Uterus (tissue), 4 donors: Measurements from ENCODE around the gene UCP2. TPM values are rescaled to one million over a fixed set of nuclear protein-coding genes. Genes with fewer than 3 reads are reported as not detected.
A peak's percentile ranks its signal among the peaks of the same experiment; 100 is the strongest.

Experiments used
- DNase-seq, 2 donors: peaks; one replicate each; pipeline ENCODE4 v3.0.0-alpha.2; 2019 to 2020
- H3K27ac ChIP-seq, 2 donors: fragments of 200-600 bp; sonication (generic); 1 replicate in 1 of 2; 2 replicates in 1 of 2; pipeline ENCODE4 v1.5.1; 2016 to 2018
- H3K27me3 ChIP-seq, 2 donors: fragments of 200-600 bp; sonication (generic); one replicate each; pipeline ENCODE4 v1.5.1; 2018 to 2019; ENCODE audit warnings: control low read depth in 1 of 2
- H3K36me3 ChIP-seq, 2 donors: fragments of 200-600 bp; sonication (generic); one replicate each; pipeline ENCODE4 v1.5.1; 2019; ENCODE audit warnings: control low read depth in 1 of 2
- H3K4me1 ChIP-seq, 2 donors: fragments of 200-600 bp; sonication (generic); one replicate each; pipeline ENCODE4 v1.5.1; 2018 to 2019; ENCODE audit warnings: control low read depth in 1 of 2
- H3K4me3 ChIP-seq, 2 donors: fragments of 200-600 bp; sonication (generic); 1 replicate in 1 of 2; 2 replicates in 1 of 2; pipeline ENCODE4 v1.5.1; 2018 to 2019; ENCODE audit warnings: mild to moderate bottlenecking in 1 of 2
- H3K9me3 ChIP-seq, 2 donors: fragments of 200-600 bp; sonication (generic); one replicate each; pipeline ENCODE4 v1.5.1; 2019; ENCODE audit warnings: control low read depth in 1 of 2
- POLR2A ChIP-seq, 2 donors: fragments of 450-650 bp; IDR thresholded peaks; one replicate each; pipeline ENCODE4 v1.6.1; 2016; ENCODE audit warnings: antibody characterized with exemption in 2 of 2, mild to moderate bottlenecking in 1 of 2, moderate library complexity in 1 of 2
- intact Hi-C: fragments of 100-400 bp; cut with DNase I; formaldehyde crosslinking; loops from one replicate; pipeline ENCODE4 v1.15.1; 2023; ENCODE audit warnings: low total_unique reads
- total RNA-seq, 4 donors: library from RNA; depleted of rRNA in 3 of 4; stranded (reverse); fragments of >200 nt in 3 of 4; gene quantifications; one replicate each; pipeline versions ENCODE4 v1.1.0 to v1.2.4, GENCODE V29; 2014 to 2023
- TF ChIP-seq, protein P1 (sequence below), 4 experiments: fragments of 200-600 bp in 2 of 4; fragments of 450-650 bp in 2 of 4; sonication (generic) in 2 of 4; IDR thresholded peaks; one replicate each; pipeline ENCODE4 v1.5.1; 2016 to 2019; ENCODE audit warnings: antibody characterized with exemption in 4 of 4, mild to moderate bottlenecking in 2 of 4, moderate library complexity in 1 of 4
- donor health status: DM: yes; HTN: yes; CAD: no.

UCP2 gene
- total RNA-seq, 4 donors from 2014 or later, result 10.8 to 64.7 (median 33.7) TPM; not detected in 1

DNA sequence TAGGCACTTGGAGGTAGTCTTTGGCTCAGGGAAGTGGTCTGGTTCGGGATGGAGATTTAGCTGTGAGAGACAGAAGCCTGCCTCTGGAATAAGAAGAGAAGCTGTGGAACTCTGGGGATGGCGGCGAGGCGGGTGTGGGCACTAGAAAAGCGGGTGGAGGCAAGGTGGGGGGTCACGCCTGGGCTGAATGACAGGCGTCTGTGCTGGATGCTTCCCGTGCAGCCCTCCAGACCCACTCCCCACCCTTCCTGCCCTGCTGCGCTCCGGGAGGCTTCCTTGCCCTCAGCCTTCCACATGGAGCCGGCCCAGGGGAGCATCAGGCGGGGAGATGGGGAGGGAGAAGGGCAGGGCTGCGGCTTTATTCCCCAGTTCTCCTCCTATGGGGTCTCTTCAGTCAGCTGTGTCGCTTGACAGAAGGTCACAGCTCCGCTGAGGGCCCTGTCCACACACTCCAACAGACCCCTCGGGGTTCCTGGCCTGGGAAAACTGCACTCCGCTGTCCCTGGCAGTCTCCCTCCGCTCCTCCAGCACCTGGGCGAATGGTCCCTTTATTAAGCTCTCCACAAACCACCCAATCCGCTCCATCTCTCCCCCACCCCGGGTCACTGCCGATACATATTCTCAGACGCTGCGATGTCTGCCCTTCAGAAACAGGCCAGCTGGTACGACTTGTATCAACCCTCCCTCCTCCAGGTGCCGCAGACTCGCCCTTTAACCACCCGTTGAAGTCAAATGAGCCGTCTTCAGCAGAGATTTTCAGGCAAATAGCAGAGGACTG lies 25.6 kb downstream of the UCP2 start:
- no peak overlapping the region for H3K4me3 ChIP-seq
- H3K27me3 ChIP-seq, result no peaks in the 10 kb centered on the region
- no peak overlapping the region for H3K27ac ChIP-seq
- intact Hi-C loops, result no loop called here
- no peak for DNase-seq
- no peaks in the 10 kb centered on the region for H3K36me3 ChIP-seq
- H3K4me1 ChIP-seq, result no peaks in the 10 kb centered on the region
- no peaks in the 10 kb centered on the region for H3K9me3 ChIP-seq
- TF ChIP-seq POLR2A (IDR thresholded peaks at IDR 0.05), result no peak
- TF ChIP-seq, protein P1, sequence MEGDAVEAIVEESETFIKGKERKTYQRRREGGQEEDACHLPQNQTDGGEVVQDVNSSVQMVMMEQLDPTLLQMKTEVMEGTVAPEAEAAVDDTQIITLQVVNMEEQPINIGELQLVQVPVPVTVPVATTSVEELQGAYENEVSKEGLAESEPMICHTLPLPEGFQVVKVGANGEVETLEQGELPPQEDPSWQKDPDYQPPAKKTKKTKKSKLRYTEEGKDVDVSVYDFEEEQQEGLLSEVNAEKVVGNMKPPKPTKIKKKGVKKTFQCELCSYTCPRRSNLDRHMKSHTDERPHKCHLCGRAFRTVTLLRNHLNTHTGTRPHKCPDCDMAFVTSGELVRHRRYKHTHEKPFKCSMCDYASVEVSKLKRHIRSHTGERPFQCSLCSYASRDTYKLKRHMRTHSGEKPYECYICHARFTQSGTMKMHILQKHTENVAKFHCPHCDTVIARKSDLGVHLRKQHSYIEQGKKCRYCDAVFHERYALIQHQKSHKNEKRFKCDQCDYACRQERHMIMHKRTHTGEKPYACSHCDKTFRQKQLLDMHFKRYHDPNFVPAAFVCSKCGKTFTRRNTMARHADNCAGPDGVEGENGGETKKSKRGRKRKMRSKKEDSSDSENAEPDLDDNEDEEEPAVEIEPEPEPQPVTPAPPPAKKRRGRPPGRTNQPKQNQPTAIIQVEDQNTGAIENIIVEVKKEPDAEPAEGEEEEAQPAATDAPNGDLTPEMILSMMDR (IDR thresholded peaks at IDR 0.05), result no peak

DNA sequence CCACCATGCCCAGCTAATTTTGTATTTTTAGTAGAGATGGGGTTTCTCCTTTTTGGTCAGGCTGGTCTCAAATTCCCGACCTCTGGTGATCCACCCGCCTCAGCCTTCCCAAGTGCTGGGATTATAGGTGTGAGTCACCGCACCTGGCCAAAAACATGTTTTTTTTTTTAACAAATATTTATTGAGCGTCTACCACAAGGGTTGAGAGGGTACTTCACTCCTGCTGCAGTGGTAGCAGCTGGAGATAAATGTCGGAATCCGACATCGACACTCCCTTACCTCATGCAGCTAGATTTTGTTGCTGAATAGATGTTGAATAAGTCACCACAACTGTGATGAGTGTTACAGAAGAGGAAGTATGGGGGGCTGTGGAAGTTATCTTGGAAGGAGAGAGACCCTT lies 30.8 kb downstream of the UCP2 start:
- DNase-seq, result no peak
- Histone ChIP-seq H3K9me3 (no peaks in the 10 kb centered on the region), H3K27ac (no peak overlapping the region), H3K4me3 (no peak overlapping the region), H3K4me1 (no peaks in the 10 kb centered on the region), H3K36me3 (no peaks in the 10 kb centered on the region), H3K27me3 (no peaks in the 10 kb centered on the region)
- TF ChIP-seq, protein P1 (IDR thresholded peaks at IDR 0.05), result no peak
- TF ChIP-seq POLR2A (IDR thresholded peaks at IDR 0.05), result no peak
- intact Hi-C loops, result no loop called here

DNA sequence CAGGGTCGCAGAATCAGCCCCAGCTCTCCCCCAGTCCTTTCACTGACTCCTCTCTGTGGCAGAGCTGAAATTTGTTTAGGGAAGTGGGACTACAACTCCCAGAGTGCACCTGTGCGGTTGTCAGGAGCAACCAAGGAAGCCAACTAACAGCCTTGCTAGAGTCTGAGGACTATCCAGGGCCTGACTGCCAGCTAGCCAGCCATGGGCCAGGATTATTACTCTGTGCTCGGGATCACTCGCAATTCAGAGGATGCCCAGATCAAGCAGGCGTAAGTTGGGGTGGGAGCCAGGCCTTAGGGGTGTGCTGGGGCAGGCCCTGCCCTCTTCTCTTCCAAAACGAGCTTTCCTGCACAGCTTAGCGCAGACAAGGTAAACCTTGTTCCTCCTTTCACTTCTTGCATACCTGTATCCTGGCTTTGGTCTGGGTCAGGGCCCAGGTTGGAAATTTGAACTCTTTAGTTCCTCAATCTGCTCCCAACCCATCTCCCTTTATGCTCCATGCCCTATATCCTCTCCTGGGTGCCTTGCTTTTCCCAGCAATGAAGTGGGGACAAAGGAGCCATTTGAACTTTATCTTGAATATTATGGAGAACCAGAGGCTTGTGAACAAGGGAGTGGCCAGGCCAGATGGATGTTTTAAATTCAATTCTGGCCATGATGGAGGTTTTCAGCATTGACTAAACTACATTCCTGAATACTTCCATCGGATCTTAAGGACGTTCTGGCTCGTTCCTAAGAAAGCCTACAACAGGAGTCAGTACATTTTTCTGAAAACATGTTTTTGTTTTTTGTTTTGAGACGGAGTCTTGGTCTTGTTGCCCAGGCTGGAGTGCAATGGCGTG lies 31.6 kb downstream of the UCP2 start, which contains the start of gene DNAJB13:
TSS of gene DNAJB13 (plus strand) at position 158 of the 842 bp plus-strand sequence. CDS start at position 202, 44 bp downstream.
- Histone ChIP-seq H3K4me3 (no peak within 1 kb of the TSS), H3K9me3 (no peaks in the 10 kb centered on the region), H3K27me3 (no peaks in the 10 kb centered on the region), H3K36me3 (no peaks in the 10 kb centered on the region), H3K27ac (no peak within 1 kb of the TSS), H3K4me1 (no peaks in the 10 kb centered on the region)
- intact Hi-C loops, result no loop called here
- DNase-seq, result peak in 1 of 2 donors; percentile 25
- TF ChIP-seq, protein P1 (IDR thresholded peaks at IDR 0.05), result no peak
- TF ChIP-seq POLR2A (IDR thresholded peaks at IDR 0.05), result no peak

DNA sequence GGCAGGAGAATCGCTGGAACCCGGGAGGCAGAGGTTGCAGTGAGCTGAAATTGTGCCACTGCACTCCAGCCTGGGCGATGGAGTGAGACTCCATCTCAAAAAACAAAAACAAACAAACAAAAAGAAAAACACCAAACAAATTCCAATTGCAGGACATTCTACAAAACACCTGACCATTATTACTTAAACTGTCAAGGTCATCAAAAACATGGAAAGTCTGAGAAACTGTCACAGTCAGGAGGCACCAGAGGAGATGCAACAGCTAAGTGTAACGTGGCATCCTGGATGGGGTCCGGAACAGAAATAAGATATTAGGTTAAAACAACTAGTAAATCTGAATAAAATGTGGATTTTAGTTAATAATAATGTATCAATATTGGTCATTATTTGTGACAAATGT lies 32.7 kb downstream of the UCP2 start:
- DNase-seq, result no peak
- Histone ChIP-seq H3K36me3 (no peaks in the 10 kb centered on the region), H3K9me3 (no peaks in the 10 kb centered on the region), H3K27me3 (no peaks in the 10 kb centered on the region), H3K4me1 (no peaks in the 10 kb centered on the region), H3K4me3 (no peak overlapping the region), H3K27ac (no peak overlapping the region)
- intact Hi-C loops, result no loop called here
- TF ChIP-seq, protein P1 (IDR thresholded peaks at IDR 0.05), result no peak
- no peak for TF ChIP-seq POLR2A (IDR thresholded peaks at IDR 0.05)

DNA sequence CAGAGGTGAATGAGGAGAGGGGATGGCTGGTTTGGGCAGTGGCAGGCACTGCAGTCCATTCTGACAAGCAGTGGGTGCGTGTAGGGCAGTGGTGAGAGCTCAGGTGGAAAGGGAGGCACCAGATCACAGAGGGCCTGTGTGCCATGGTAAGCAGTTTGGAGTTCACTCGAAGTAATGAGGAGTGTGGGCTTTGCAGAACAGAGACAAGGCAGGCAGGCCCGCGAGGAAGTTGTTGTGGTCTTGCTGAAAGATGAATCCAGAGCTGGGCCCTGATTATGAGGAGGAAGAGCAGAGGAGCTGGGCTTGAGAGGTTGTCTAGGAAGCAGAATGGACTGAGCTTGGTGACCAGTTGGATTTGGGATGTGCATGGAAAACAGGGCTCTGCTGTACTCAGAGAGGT lies 33.4 kb downstream of the UCP2 start:
- intact Hi-C loops, result no loop called here
- Histone ChIP-seq H3K36me3 (no peaks in the 10 kb centered on the region), H3K27me3 (no peaks in the 10 kb centered on the region), H3K4me1 (no peaks in the 10 kb centered on the region), H3K9me3 (no peaks in the 10 kb centered on the region), H3K4me3 (no peak overlapping the region), H3K27ac (no peak overlapping the region)
- TF ChIP-seq POLR2A (IDR thresholded peaks at IDR 0.05), result no peak
- TF ChIP-seq, protein P1 (IDR thresholded peaks at IDR 0.05), result no peak
- DNase-seq, result no peak
